GM21423 (cell line): Measurements from ENCODE around the gene NUDT4B.
A peak's percentile ranks its signal among the peaks of the same experiment; 100 is the strongest.
"Not testable (repeated sequence)": the region's sequence is repeated elsewhere in the genome, so short reads cannot be mapped to it uniquely, and the experiment has no call there.

ENCODE experiments used
- ATAC-seq: cut with Tn5 transposase; IDR thresholded peaks from one replicate; pipeline ENCODE4 v1.9.1; 2021; ENCODE audit warnings: mild to moderate bottlenecking, moderate library complexity; ENCODE audit not compliant: unreplicated experiment

The NUDT4B gene

GRCh38 chr1:148748563-148749334, at the start of gene NUDT4B:
NUDT4B (plus strand) TSS chr1:148748774; CDS start chr1:148748953, 179 bp downstream.
- ATAC-seq = peak; percentile 36

GRCh38 chr1:148699357-148699756, 49.2 kb upstream of the NUDT4B start:
- not testable (repeated sequence) for ATAC-seq

- not testable (repeated sequence) for ATAC-seq
Measured at GRCh38 chr1:148702242-148702641, 46.3 kb upstream of the NUDT4B start.

- not testable (repeated sequence) for ATAC-seq
Measured at GRCh38 chr1:148703973-148704591, 44.5 kb upstream of the NUDT4B start.

GRCh38 chr1:148705316-148705948, 43.1 kb upstream of the NUDT4B start:
- ATAC-seq = not testable (repeated sequence)

- not testable (repeated sequence) for ATAC-seq
Measured at GRCh38 chr1:148708779-148709333, 39.7 kb upstream of the NUDT4B start.

- not testable (repeated sequence) for ATAC-seq
Measured at GRCh38 chr1:148710772-148711523, 37.6 kb upstream of the NUDT4B start.

GRCh38 chr1:148712353-148712752, 36.2 kb upstream of the NUDT4B start:
- ATAC-seq = not testable (repeated sequence)

- ATAC-seq = not testable (repeated sequence)
Measured at GRCh38 chr1:148715518-148715917, 33.1 kb upstream of the NUDT4B start.

- ATAC-seq = not testable (repeated sequence)
Measured at GRCh38 chr1:148716966-148717520, 31.5 kb upstream of the NUDT4B start.

GRCh38 chr1:148720918-148721317, 27.7 kb upstream of the NUDT4B start:
- not testable (repeated sequence) for ATAC-seq

GRCh38 chr1:148722758-148723157, 25.8 kb upstream of the NUDT4B start:
- not testable (repeated sequence) for ATAC-seq

GRCh38 chr1:148723515-148723914, 25.1 kb upstream of the NUDT4B start:
- ATAC-seq = not testable (repeated sequence)

- not testable (repeated sequence) for ATAC-seq
Measured at GRCh38 chr1:148724872-148725271, 23.7 kb upstream of the NUDT4B start.

- not testable (repeated sequence) for ATAC-seq
Measured at GRCh38 chr1:148727862-148728261, 20.7 kb upstream of the NUDT4B start.

- peak; percentile 60 for ATAC-seq
Measured at GRCh38 chr1:148729128-148729527, 19.4 kb upstream of the NUDT4B start.

GRCh38 chr1:148729541-148729940, 19.0 kb upstream of the NUDT4B start:
- not testable (repeated sequence) for ATAC-seq

- ATAC-seq = not testable (repeated sequence)
Measured at GRCh38 chr1:148732277-148732676, 16.3 kb upstream of the NUDT4B start.

GRCh38 chr1:148733585-148734310, 14.8 kb upstream of the NUDT4B start:
- ATAC-seq = peak; percentile 59

GRCh38 chr1:148734311-148734662, 14.3 kb upstream of the NUDT4B start:
- ATAC-seq = peak; percentile 41
